Gastroesophageal sphincter (tissue), 3 donors: Measurements from ENCODE around the gene ST8SIA5.

Experiments
- EP300 ChIP-seq: sonication (generic); formaldehyde crosslinking; IDR thresholded peaks from one replicate; pipeline ENCODE4 v1.6.1; 2017; ENCODE audit warnings: antibody characterized with exemption, mild to moderate bottlenecking
- POLR2A ChIP-seq, 2 donors: fragments of 450-650 bp; IDR thresholded peaks; one replicate each; pipeline ENCODE4 v1.6.1; 2017; ENCODE audit warnings: antibody characterized with exemption in 2 of 2, mild to moderate bottlenecking in 2 of 2, moderate library complexity in 1 of 2
- POLR2AphosphoS5 ChIP-seq: sonication (generic); formaldehyde crosslinking; IDR thresholded peaks from one replicate; pipeline ENCODE4 v1.6.1; 2017; ENCODE audit warnings: antibody characterized with exemption
- TF ChIP-seq, protein P1 (sequence below), 4 experiments: fragments of 200-600 bp in 2 of 4; fragments of 450-650 bp in 2 of 4; sonication (generic) in 1 of 4; IDR thresholded peaks; one replicate each; pipeline ENCODE4 v1.5.1; 2017 to 2019; ENCODE audit warnings: antibody characterized with exemption in 4 of 4, mild to moderate bottlenecking in 2 of 4, moderate library complexity in 2 of 4

DNA sequence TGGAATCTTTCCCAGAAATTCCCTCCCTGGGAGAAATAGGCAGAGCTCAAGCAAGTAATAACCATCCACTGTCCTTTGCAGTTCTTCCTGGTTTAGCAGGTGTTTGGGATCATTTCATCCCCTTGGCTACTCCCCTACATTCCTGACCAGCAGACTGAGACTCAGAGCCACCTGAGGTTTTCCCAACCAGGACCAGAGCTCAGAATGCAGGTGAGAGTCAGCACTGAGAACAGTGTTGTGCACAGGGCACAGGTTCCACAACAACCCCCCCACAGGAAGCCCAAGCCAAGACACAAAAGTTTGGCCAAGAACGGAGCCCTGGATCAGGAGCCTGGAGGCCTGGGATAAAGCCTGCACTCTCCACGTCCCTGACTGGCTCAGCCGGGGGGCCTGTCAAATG, 78.8 kb downstream of the ST8SIA5 start:
- TF ChIP-seq, protein P1, sequence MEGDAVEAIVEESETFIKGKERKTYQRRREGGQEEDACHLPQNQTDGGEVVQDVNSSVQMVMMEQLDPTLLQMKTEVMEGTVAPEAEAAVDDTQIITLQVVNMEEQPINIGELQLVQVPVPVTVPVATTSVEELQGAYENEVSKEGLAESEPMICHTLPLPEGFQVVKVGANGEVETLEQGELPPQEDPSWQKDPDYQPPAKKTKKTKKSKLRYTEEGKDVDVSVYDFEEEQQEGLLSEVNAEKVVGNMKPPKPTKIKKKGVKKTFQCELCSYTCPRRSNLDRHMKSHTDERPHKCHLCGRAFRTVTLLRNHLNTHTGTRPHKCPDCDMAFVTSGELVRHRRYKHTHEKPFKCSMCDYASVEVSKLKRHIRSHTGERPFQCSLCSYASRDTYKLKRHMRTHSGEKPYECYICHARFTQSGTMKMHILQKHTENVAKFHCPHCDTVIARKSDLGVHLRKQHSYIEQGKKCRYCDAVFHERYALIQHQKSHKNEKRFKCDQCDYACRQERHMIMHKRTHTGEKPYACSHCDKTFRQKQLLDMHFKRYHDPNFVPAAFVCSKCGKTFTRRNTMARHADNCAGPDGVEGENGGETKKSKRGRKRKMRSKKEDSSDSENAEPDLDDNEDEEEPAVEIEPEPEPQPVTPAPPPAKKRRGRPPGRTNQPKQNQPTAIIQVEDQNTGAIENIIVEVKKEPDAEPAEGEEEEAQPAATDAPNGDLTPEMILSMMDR (IDR thresholded peaks at IDR 0.05): no peak
- no peak for TF ChIP-seq POLR2AphosphoS5
- TF ChIP-seq EP300: no peak
- TF ChIP-seq POLR2A (IDR thresholded peaks at IDR 0.05): no peak
